ENCODE results near the gene PNMA8C. TPM values are rescaled to one million over a fixed set of nuclear protein-coding genes. Genes with fewer than 3 reads are reported as not detected.

PNMA8C gene
- total and polyA plus RNA-seq, 7 donors = 0.23 to 0.36 (median 0.27) TPM; not detected in 2

DNA sequence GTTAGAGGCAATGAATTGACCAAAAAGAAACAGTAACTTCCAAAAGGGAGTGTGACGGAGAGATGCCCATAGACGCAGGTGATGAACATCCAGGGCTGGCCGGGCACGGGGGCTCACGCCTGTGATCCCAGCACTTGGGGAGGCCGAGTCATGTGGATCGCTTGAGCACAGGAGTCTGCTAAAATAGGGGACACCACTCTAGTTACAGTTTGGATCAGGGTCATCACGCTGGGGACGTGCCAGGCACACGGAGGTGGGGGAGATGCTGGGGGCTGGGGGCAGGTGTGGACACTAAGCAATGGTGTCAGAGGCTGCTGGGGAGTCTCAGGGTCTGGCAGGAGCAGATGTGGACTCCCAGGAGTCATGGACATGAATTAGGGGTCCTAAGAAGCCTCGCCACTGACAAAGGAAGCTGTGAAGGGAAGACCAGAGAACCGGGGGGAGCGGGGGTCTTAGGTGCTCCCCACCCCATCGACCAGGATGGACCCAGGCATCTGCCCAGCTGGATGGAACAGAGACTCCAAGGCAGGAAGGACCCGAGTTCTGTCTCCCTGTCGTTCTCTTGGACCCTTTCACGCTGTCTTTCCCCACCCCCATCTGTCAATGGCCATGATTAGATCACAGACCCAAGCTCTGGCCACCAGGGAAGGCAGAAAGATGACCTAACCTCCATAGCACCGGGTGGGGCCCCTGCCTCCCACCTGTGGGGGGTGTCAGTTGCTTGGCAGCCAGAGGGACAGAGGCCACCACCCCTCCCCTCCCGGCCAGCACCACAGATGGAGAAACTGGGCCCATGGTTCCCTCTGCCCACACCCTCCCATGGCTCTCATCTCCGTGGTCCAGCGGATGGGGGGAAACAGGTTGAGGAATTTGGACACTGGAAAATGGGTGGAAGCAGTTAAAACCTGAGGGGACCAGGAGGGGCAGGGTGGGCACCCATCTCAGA, 35.0 kb downstream of the PNMA8C start:
- TF ChIP-seq, protein P1, sequence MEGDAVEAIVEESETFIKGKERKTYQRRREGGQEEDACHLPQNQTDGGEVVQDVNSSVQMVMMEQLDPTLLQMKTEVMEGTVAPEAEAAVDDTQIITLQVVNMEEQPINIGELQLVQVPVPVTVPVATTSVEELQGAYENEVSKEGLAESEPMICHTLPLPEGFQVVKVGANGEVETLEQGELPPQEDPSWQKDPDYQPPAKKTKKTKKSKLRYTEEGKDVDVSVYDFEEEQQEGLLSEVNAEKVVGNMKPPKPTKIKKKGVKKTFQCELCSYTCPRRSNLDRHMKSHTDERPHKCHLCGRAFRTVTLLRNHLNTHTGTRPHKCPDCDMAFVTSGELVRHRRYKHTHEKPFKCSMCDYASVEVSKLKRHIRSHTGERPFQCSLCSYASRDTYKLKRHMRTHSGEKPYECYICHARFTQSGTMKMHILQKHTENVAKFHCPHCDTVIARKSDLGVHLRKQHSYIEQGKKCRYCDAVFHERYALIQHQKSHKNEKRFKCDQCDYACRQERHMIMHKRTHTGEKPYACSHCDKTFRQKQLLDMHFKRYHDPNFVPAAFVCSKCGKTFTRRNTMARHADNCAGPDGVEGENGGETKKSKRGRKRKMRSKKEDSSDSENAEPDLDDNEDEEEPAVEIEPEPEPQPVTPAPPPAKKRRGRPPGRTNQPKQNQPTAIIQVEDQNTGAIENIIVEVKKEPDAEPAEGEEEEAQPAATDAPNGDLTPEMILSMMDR (IDR thresholded peaks at IDR 0.05) = no peak
- no peak for TF ChIP-seq POLR2AphosphoS5 (IDR thresholded peaks at IDR 0.05)
- no peak for TF ChIP-seq EP300 (IDR thresholded peaks at IDR 0.05)
- TF ChIP-seq POLR2A (IDR thresholded peaks at IDR 0.05) = no peak

DNA sequence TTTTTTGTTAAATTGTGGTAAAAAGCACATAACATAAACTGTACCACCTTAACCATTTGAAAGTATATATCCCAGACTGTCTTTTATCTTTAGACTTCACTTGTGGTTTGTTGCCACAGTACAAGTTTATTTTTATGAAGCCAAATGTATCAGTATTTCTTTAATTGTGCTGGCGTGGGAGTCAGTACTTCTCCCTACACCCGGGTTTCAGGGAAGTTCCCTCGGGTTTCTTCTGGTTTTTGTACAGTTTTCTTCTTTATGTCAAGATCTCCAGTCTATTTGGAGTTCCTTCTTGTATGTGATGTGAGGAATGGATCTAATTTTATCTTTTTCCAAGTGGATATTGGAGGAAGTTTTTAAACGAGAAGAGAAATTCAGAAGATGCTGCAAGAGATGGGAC, 35.9 kb downstream of the PNMA8C start:
- WGBS, 2 donors = 43 to 50% methylated on average over 4 of the region's 4 CpGs
- H3K36me3 ChIP-seq = peaks cover 31 to 37% (median 35%) of the 10 kb centered on the region in 4 donors
- intact Hi-C loops (cut with DNase I) = loop anchor here (5.0 kb wide), 1 partner anchor 111 kb away; no protein-coding TSS in a partner anchor

More for the DNA sequence above, 35.0 kb downstream of the PNMA8C start:
- peaks cover 0 to 4% (median 0%) of the 10 kb centered on the region in 3 donors for H3K27me3 ChIP-seq
- no peaks in the 10 kb centered on the region for H3K9me3 ChIP-seq
- no peak overlapping the region for H3K4me3 ChIP-seq
- peaks cover 0 to 6% (median 0%) of the 10 kb centered on the region in 4 donors for H3K4me1 ChIP-seq
- WGBS, 2 donors = 76 to 82% methylated on average over 21 of the region's 21 CpGs
- peaks cover 24 to 28% (median 27%) of the 10 kb centered on the region in 4 donors for H3K36me3 ChIP-seq
- intact Hi-C loops (cut with DNase I) = loop anchor here (5.0 kb wide), 1 partner anchor 111 kb away; no protein-coding TSS in a partner anchor
- DNase-seq = peak; percentile 58
- H3K27ac ChIP-seq = no peak overlapping the region

DNA sequence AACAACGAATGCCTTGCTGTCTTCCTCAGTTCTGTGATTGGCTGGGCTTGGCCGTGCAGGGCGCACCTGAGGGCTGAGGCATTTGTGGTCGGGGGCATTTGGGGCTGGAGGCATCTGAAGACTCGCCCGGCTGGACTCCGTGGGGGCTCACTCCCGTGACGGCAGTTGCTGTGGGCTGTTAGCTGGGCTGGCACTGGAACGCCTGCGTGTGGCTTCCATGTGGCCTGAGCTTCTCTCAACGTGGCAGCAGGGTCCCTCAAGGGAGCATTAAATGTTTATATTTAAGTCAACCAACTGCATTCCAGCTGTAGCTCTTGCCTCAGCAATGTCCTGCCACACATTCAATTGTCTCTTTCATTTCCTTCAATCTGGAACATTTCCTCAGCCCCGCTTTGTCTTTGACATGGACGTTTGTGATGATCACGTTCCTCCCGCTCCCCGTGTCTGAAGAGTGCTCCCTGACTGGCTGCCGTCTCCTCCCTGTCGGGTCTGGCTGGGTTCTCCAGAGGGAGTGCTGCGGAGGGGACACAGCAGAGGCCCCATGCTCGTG, 36.4 kb downstream of the PNMA8C start:
- Histone ChIP-seq H3K9me3 (no peaks in the 10 kb centered on the region), H3K36me3 (peaks cover 31 to 42% (median 40%) of the 10 kb centered on the region in 4 donors), H3K27me3 (no peaks in the 10 kb centered on the region), H3K4me1 (peaks cover 0 to 6% (median 0%) of the 10 kb centered on the region in 4 donors), H3K27ac (peak overlapping the region in 1 of 4 donors; percentile 31), H3K4me3 (no peak overlapping the region)
- WGBS, 2 donors = 64 to 78% methylated on average over 21 of the region's 21 CpGs
- intact Hi-C loops (cut with DNase I) = loop anchor here (5.0 kb wide), 1 partner anchor 110 kb away; no protein-coding TSS in a partner anchor
- TF ChIP-seq POLR2AphosphoS5 (IDR thresholded peaks at IDR 0.05) = peak in 1 of 4 donors; percentile 8
- TF ChIP-seq, protein P1 (IDR thresholded peaks at IDR 0.05) = no peak
- peak; percentile 62 for DNase-seq

More for the DNA sequence above, 35.9 kb downstream of the PNMA8C start:
- Histone ChIP-seq H3K9me3 (no peaks in the 10 kb centered on the region), H3K27ac (peak overlapping the region in 1 of 4 donors; percentile 31), H3K27me3 (peaks cover 0 to 3% (median 0%) of the 10 kb centered on the region in 3 donors), H3K4me1 (peaks cover 0 to 6% (median 0%) of the 10 kb centered on the region in 4 donors), H3K4me3 (no peak overlapping the region)
- TF ChIP-seq, protein P1 (IDR thresholded peaks at IDR 0.05) = no peak
- no peak for TF ChIP-seq POLR2AphosphoS5 (IDR thresholded peaks at IDR 0.05)
- no peak for TF ChIP-seq EP300 (IDR thresholded peaks at IDR 0.05)
- no peak for TF ChIP-seq POLR2A (IDR thresholded peaks at IDR 0.05)
- no peak for DNase-seq

DNA sequence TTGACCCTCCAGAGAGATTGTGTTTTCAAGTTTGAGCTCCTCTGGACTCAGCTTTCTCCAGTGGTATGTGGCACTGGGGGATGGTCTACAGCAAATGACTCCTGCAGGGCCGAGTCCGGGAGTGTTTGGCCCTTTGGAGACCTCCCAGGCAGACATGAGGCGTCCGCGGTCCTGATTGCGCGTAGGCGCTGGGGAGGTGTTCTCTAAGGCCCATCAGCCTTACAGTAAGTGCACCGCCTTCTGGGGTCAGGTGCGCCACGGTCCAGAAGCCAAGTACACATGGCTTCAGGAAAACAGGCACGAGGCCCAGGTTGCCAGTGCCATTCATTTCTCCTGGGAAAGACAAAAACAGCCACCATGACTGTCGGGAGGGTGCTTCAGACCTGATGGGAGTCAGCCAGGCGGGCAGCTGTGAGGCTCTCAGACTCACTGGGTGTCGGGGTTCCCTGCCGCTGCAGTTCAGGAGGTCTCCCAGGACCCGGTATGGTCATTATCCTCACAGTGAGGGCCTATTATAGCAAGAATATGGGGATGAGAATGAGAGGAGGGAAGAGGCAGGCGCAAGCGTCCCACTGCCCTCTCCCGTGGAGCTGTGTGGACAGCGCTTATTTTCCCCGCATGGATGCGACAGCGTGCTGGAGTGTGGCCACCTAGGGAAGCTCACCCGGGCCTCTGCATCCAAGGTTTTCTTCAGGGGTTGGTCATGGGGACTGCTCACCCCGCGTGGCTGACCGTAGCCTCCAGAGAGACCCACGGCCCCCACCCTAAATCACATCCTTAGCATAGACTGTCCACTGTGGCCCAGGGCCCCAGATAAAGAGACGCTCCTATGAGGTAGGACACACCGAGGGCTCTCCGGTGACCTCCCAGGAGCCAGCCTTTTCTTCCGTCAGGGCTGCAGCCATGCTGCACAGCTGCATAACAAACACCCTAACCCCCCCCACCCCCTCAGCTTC, 37.2 kb downstream of the PNMA8C start:
- Histone ChIP-seq H3K9me3 (no peaks in the 10 kb centered on the region), H3K27me3 (no peaks in the 10 kb centered on the region), H3K4me1 (peaks cover 0 to 6% (median 0%) of the 10 kb centered on the region in 4 donors), H3K4me3 (no peak overlapping the region), H3K36me3 (peaks cover 36 to 49% (median 48%) of the 10 kb centered on the region in 4 donors), H3K27ac (peak overlapping the region in 1 of 4 donors; percentile 31)
- 92 to 93% methylated on average over 33 of the region's 33 CpGs for WGBS, 2 donors
- intact Hi-C loops (cut with DNase I) = loop anchor here (5.0 kb wide), 1 partner anchor 109 kb away; no protein-coding TSS in a partner anchor
- DNase-seq = peak; percentile 63
- TF ChIP-seq POLR2A (IDR thresholded peaks at IDR 0.05) (no peak), EP300 (IDR thresholded peaks at IDR 0.05) (no peak), POLR2AphosphoS5 (IDR thresholded peaks at IDR 0.05) (no peak)
